ENCODE data around the gene RGS18.
"Not testable (repeated sequence)": the region's sequence is repeated elsewhere in the genome, so short reads cannot be mapped to it uniquely, and the experiment has no call there.

Gene RGS18

GRCh38 chr1:192123212-192123611 is 35.0 kb upstream of the RGS18 start:
- H3K27me3 Mint-ChIP-seq (ENCODE audit: low read depth, poor library complexity) = no peaks in the 10 kb centered on the region
- no peak for DNase-seq
- H3K9me3 Mint-ChIP-seq = no peaks in the 10 kb centered on the region
- no peak overlapping the region for H3K27ac Mint-ChIP-seq
- no peaks in the 10 kb centered on the region for H3K36me3 Mint-ChIP-seq (ENCODE audit: low read depth)
- no peak overlapping the region for H3K4me3 Mint-ChIP-seq
- H3K4me1 Mint-ChIP-seq = no peaks in the 10 kb centered on the region
- no peak for TF ChIP-seq CTCF (IDR thresholded peaks at IDR 0.05)

- Mint-ChIP-seq H3K27me3 (ENCODE audit: low read depth, poor library complexity) (no peaks in the 10 kb centered on the region), H3K36me3 (ENCODE audit: low read depth) (no peaks in the 10 kb centered on the region), H3K4me1 (no peaks in the 10 kb centered on the region), H3K9me3 (no peaks in the 10 kb centered on the region), H3K4me3 (no peak overlapping the region), H3K27ac (no peak overlapping the region)
- no peak for DNase-seq
- no peak for TF ChIP-seq CTCF (IDR thresholded peaks at IDR 0.05)
Measured at GRCh38 chr1:192126030-192126619, 32.1 kb upstream of the RGS18 start.

- H3K9me3 Mint-ChIP-seq = no peaks in the 10 kb centered on the region
- H3K27me3 Mint-ChIP-seq (ENCODE audit: low read depth, poor library complexity) = no peaks in the 10 kb centered on the region
- H3K4me3 Mint-ChIP-seq = no peak overlapping the region
- no peaks in the 10 kb centered on the region for H3K4me1 Mint-ChIP-seq
- no peak for DNase-seq
- no peaks in the 10 kb centered on the region for H3K36me3 Mint-ChIP-seq (ENCODE audit: low read depth)
- H3K27ac Mint-ChIP-seq = no peak overlapping the region
- TF ChIP-seq CTCF (IDR thresholded peaks at IDR 0.05) = no peak
Measured at GRCh38 chr1:192130175-192130574, 28.1 kb upstream of the RGS18 start.

- H3K27me3 Mint-ChIP-seq (ENCODE audit: low read depth, poor library complexity); DNase-seq; H3K36me3 Mint-ChIP-seq (ENCODE audit: low read depth); H3K9me3 Mint-ChIP-seq; H3K27ac Mint-ChIP-seq; H3K4me1 Mint-ChIP-seq; H3K4me3 Mint-ChIP-seq: not testable (repeated sequence)
Measured at GRCh38 chr1:192130865-192131264, 27.4 kb upstream of the RGS18 start.

- Mint-ChIP-seq H3K9me3 (no peaks in the 10 kb centered on the region), H3K27me3 (ENCODE audit: low read depth, poor library complexity) (no peaks in the 10 kb centered on the region), H3K36me3 (ENCODE audit: low read depth) (no peaks in the 10 kb centered on the region), H3K27ac (no peak overlapping the region), H3K4me1 (no peaks in the 10 kb centered on the region), H3K4me3 (no peak overlapping the region)
- DNase-seq = no peak
- no peak for TF ChIP-seq CTCF (IDR thresholded peaks at IDR 0.05)
Measured at GRCh38 chr1:192131914-192132313, 26.3 kb upstream of the RGS18 start.

GRCh38 chr1:192133350-192133926 is 24.8 kb upstream of the RGS18 start:
- H3K4me3 Mint-ChIP-seq = no peak overlapping the region
- DNase-seq = no peak
- no peak for TF ChIP-seq CTCF (IDR thresholded peaks at IDR 0.05)
- no peaks in the 10 kb centered on the region for H3K4me1 Mint-ChIP-seq
- H3K36me3 Mint-ChIP-seq (ENCODE audit: low read depth) = no peaks in the 10 kb centered on the region
- H3K9me3 Mint-ChIP-seq = no peaks in the 10 kb centered on the region
- H3K27me3 Mint-ChIP-seq (ENCODE audit: low read depth, poor library complexity) = no peaks in the 10 kb centered on the region
- no peak overlapping the region for H3K27ac Mint-ChIP-seq
